Activated CD8-positive, alpha-beta memory T cell treated with anti-CD3 and anti-CD28 coated beads, Interleukin-2, amount 10 ng/mL, durations not matched to agents 7 days and 5 days (primary cell): ENCODE measurements around the gene ACOT4. TPM values are rescaled to one million over a fixed set of nuclear protein-coding genes. Genes with fewer than 3 reads are reported as not detected.
"Not testable (repeated sequence)": the region's sequence is repeated elsewhere in the genome, so short reads cannot be mapped to it uniquely, and the experiment has no call there.

ENCODE experiments used
- ATAC-seq: fragments of 150-1000 bp; cut with Tn5 transposase; one replicate; pipeline ENCODE4 v1.10.0; 2021; ENCODE audit warnings: moderate library complexity
- CTCF ChIA-PET: fragments of 350-600 bp; sonication (Branson Sonifier 250); formaldehyde crosslinking; loops from one replicate; lab custom pipeline; 2021; ENCODE audit warnings: antibody characterized with exemption; lab: Charles Lee
- DNase-seq: peaks from one replicate; pipeline ENCODE4 v3.0.0-alpha.2; 2020
- H3K27ac Mint-ChIP-seq: one replicate; pipeline ENCODE4 v1.8.0; 2021; ENCODE audit warnings: mild to moderate bottlenecking, mixed read lengths
- H3K27me3 Mint-ChIP-seq: one replicate; pipeline ENCODE4 v1.8.0; 2021; ENCODE audit warnings: mixed read lengths
- H3K36me3 Mint-ChIP-seq: one replicate; pipeline ENCODE4 v1.8.0; 2021; ENCODE audit warnings: mild to moderate bottlenecking, mixed read lengths
- H3K4me1 Mint-ChIP-seq: one replicate; pipeline ENCODE4 v1.8.0; 2021; ENCODE audit warnings: mixed read lengths
- H3K4me3 Mint-ChIP-seq: one replicate; pipeline ENCODE4 v1.8.0; 2021; ENCODE audit warnings: mild to moderate bottlenecking, moderate library complexity, mixed read lengths
- H3K9me3 Mint-ChIP-seq: one replicate; pipeline ENCODE4 v1.8.0; 2022; ENCODE audit warnings: low read depth, mixed read lengths
- total RNA-seq, 2 experiments: library from RNA; stranded (reverse); gene quantifications; one replicate each; pipeline ENCODE4 v1.2.3, GENCODE V29; 2021

The ACOT4 gene, protein sequence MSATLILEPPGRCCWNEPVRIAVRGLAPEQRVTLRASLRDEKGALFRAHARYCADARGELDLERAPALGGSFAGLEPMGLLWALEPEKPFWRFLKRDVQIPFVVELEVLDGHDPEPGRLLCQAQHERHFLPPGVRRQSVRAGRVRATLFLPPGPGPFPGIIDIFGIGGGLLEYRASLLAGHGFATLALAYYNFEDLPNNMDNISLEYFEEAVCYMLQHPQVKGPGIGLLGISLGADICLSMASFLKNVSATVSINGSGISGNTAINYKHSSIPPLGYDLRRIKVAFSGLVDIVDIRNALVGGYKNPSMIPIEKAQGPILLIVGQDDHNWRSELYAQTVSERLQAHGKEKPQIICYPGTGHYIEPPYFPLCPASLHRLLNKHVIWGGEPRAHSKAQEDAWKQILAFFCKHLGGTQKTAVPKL
- 1 to 10 TPM; 1.5 to 2.1 TPM for total RNA-seq

DNA sequence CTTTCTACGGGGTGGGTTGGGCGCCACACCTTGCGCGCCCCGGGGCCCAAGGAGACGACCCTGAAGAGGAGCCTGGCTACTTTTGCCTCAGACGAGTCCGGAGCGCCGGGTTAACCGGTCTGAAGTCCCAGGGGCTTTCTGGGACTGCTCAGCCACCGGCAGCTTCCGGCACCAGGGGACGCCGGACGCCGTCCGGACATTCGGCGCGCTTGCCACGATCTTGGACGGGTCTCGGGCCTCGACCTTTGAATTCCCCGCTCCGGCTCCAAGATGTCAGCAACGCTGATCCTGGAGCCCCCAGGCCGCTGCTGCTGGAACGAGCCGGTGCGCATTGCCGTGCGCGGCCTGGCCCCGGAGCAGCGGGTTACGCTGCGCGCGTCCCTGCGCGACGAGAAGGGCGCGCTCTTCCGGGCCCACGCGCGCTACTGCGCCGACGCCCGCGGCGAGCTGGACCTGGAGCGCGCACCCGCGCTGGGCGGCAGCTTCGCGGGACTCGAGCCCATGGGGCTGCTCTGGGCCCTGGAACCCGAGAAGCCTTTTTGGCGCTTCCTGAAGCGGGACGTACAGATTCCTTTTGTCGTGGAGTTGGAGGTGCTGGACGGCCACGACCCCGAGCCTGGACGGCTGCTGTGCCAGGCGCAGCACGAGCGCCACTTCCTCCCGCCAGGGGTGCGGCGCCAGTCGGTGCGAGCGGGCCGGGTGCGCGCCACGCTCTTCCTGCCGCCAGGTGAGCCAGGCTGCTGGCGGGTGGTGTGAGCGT lies at the start of gene ACOT4:
Gene ACOT4, plus strand, starts transcription at position 184 of the 760 bp plus-strand sequence. Its CDS starts 87 bp downstream, at position 271.
- Mint-ChIP-seq H3K36me3 (no peaks in the 10 kb centered on the region), H3K27me3 (peaks cover 3% of the 10 kb centered on the region), H3K27ac (peak within 1 kb of the TSS; percentile 65), H3K9me3 (no peaks in the 10 kb centered on the region), H3K4me3 (peak within 1 kb of the TSS; percentile 71), H3K4me1 (peaks cover 15% of the 10 kb centered on the region)
- peak; percentile 88 for ATAC-seq
- CTCF ChIA-PET, result interaction anchor here (1.1 to 1.8 kb wide), 5 partner anchors 10 to 195 kb away, joined by 3 to 5 read pairs (median 3); partner anchors contain the start of gene ACOT2
- DNase-seq, result peak; percentile 58

DNA sequence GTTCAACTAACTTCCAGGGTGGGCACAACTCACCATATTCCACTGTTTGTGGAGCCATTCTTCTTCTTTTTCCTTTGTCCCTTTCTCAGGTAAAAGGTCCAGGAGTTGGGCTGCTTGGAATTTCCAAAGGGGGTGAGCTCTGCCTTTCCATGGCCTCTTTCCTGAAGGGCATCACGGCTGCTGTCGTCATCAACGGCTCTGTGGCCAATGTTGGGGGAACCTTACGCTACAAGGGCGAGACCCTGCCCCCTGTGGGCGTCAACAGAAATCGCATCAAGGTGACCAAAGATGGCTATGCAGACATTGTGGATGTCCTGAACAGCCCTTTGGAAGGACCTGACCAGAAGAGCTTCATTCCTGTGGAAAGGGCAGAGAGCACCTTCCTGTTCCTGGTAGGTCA lies 48.7 kb upstream of the ACOT4 start:
- H3K4me1 Mint-ChIP-seq, H3K27ac Mint-ChIP-seq, DNase-seq, H3K4me3 Mint-ChIP-seq, H3K9me3 Mint-ChIP-seq, H3K36me3 Mint-ChIP-seq, CTCF ChIA-PET, ATAC-seq, H3K27me3 Mint-ChIP-seq: not testable (repeated sequence)

DNA sequence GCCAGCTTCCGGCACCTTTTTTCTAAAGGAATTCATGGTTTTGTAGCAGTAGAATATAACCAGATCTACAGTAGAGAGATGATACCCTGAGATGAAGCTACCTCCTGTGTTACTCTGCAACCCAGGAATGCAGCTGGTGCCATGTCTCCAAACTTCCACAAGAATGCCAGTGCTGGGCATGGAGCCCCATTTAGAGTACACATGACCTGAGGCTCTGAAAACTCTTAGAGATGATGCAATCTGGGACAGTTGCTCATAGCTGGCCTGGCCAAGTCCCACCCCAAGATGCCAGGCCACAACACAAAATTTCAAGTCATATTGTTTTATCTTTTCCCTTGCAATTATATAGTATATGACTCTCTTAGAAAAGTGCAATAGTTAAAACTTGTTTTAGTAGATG lies 46.3 kb upstream of the ACOT4 start:
- not testable (repeated sequence) for H3K9me3 Mint-ChIP-seq, DNase-seq, H3K36me3 Mint-ChIP-seq, ATAC-seq, H3K4me3 Mint-ChIP-seq, H3K27ac Mint-ChIP-seq, H3K4me1 Mint-ChIP-seq, H3K27me3 Mint-ChIP-seq
- CTCF ChIA-PET, result interaction anchor here (0.7 kb wide), 1 partner anchor 245 kb away, joined by 3 read pairs; no protein-coding TSS in a partner anchor

DNA sequence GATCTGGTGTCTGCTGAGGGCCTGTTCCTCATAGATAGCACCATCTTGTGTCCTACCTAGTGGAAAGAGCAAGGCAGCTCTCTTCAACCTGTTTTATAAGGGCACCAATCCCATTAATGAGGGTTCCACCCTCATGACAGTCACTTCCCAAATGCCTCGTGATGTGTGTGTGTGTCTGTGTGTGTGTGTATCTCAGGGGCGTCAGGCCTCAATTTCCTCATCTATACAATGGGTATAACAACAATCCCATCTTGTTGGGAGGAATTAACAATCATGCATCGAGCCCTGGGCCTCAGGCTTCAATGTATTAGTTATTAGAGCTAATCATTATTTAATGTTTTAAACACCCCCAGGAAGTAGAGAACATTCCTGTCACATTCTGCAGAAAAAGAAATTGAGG lies 42.6 kb upstream of the ACOT4 start:
- H3K9me3 Mint-ChIP-seq, DNase-seq, H3K27me3 Mint-ChIP-seq, CTCF ChIA-PET, ATAC-seq, H3K4me1 Mint-ChIP-seq, H3K36me3 Mint-ChIP-seq, H3K4me3 Mint-ChIP-seq, H3K27ac Mint-ChIP-seq: not testable (repeated sequence)

DNA sequence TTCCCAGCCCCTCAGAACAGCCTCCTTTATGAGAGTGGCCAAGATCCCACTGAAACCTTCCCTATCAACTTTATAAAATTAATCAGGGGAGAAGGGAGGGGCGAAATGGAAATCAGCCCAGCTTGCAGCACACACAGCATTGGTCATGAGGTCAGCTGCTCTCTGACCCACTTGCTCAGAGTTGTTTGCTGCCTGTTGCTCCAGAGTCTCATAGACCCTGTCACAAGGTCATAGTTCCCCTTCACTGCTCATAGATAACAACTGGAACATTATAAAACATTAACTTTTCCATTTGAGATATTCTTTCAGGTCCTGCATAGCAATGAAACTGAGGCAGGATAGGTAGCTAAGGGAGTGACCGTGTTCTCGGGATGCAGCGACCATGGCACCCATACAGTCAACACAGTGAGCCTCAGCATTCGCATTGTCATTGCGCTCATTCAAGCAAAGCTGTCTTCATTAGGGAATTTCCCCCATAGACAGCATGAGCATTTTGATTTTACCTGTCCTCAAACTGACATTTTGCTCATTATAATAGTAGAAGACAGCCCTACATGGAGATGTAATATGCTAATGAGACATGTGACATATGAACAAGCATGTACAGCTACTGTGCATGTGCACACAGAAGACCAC lies 41.7 kb upstream of the ACOT4 start:
- H3K36me3 Mint-ChIP-seq, CTCF ChIA-PET: not testable (repeated sequence)

DNA sequence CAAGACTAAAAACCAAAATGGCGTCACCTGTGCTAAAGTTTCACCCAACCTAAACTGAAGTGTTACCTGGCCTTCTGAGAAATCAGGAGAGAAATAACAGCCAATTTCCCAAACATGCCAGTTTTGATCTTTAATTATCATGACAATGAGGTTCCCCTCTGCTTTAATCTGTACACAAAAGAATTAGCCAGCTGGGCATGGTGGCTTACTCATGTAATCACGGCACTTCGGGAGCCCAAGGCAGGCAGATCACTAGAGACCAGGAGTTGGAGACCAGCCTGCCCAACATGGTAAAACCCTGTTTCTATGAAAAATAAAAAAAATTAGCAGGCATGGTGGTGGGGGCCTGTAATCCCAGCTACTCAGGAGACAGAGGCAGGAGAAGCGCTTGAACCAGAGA lies 37.8 kb upstream of the ACOT4 start:
- Mint-ChIP-seq H3K4me3 (no peak overlapping the region), H3K9me3 (no peaks in the 10 kb centered on the region), H3K36me3 (peaks cover 1% of the 10 kb centered on the region), H3K4me1 (no peaks in the 10 kb centered on the region), H3K27ac (no peak overlapping the region), H3K27me3 (peaks cover 2% of the 10 kb centered on the region)
- no peak for ATAC-seq
- CTCF ChIA-PET, result no interaction called here
- DNase-seq, result no peak

More for the DNA sequence above, 41.7 kb upstream of the ACOT4 start:
- H3K4me1 Mint-ChIP-seq, H3K9me3 Mint-ChIP-seq, DNase-seq, H3K4me3 Mint-ChIP-seq, H3K27ac Mint-ChIP-seq, H3K27me3 Mint-ChIP-seq, ATAC-seq: not testable (repeated sequence)

DNA sequence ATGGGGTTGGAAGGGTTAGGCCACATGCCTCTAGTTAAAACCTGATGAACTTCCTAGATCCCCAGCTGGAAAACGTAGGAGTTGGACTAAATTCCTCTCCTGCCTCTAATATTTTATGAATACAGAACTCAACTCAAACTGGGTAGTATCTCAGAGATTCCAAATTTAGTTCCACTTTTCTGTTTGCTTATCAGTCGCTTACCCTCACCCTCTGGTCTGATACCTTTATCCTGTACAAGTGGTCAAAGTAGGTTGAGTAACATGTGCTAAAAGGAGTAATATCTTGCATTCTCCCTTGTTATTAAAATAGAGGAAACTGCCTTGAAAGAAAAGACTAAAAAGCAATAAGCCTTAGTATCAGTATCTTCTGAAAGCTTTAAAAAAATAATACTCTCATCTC lies 34.5 kb upstream of the ACOT4 start:
- H3K27ac Mint-ChIP-seq, DNase-seq, H3K4me1 Mint-ChIP-seq, H3K27me3 Mint-ChIP-seq, H3K9me3 Mint-ChIP-seq, ATAC-seq, CTCF ChIA-PET, H3K36me3 Mint-ChIP-seq, H3K4me3 Mint-ChIP-seq: not testable (repeated sequence)

DNA sequence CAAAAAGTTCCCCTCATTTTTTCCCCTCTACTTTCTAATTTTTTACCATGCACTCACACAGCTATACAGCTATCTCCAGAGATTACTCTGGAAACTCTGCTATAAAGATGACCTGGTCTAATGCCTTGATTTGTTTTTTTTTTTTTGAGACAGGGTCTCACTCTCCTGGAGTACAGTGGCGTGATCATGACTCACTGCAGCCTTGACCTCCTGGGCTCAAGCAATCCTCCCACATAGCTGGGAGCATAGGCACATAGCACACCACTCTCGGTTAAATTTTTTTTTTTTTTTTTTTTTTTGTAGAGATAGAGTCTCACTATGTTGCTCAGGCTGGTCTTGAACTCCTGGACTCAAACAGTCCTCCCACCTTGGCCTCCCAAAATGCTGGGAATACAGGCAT lies 33.4 kb upstream of the ACOT4 start:
- H3K27ac Mint-ChIP-seq, H3K27me3 Mint-ChIP-seq, H3K4me3 Mint-ChIP-seq, H3K4me1 Mint-ChIP-seq, DNase-seq, CTCF ChIA-PET, H3K36me3 Mint-ChIP-seq, H3K9me3 Mint-ChIP-seq, ATAC-seq: not testable (repeated sequence)

DNA sequence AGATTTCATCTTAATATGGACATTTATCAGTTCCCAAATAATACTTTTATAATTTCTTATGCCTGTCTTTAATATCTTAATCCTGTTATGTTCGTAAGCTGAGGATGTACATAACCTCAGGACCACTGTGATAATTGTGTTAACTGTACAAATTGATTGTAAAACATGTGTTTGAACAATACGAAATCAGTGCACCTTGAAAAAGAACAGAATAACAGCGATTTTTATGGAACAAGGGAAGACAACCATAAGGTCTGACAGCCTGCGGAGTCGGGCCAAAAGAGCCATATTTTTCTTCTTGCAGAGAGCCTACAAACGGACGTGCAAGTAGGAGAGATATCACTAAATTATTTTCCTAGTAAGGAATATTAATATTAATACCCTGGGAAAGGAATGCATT lies 29.4 kb upstream of the ACOT4 start:
- H3K4me1 Mint-ChIP-seq, result peaks cover 15% of the 10 kb centered on the region
- H3K27me3 Mint-ChIP-seq, H3K9me3 Mint-ChIP-seq, ATAC-seq, DNase-seq, H3K27ac Mint-ChIP-seq, H3K4me3 Mint-ChIP-seq, CTCF ChIA-PET: not testable (repeated sequence)
- peaks cover 14% of the 10 kb centered on the region for H3K36me3 Mint-ChIP-seq

DNA sequence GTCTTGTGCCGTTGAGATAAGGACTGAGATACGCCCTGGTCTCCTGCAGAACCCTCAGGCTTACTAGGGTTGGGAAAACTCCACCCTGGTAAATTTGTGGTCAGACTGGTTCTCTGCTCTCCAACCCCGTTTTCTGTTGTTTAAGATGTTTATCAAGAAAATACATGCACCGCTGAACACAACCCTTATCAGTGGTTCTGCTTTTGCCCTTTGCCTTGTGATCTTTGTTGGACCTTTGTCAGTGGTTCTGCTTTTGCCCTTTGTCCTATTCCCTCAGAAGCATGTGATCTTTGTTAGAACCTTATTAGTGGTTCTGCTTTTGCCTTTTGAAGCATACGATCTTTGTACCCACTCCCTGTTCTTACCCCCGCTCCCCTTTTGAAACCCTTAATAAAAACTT lies 29.0 kb upstream of the ACOT4 start:
- DNase-seq, H3K27me3 Mint-ChIP-seq, H3K9me3 Mint-ChIP-seq, H3K4me3 Mint-ChIP-seq, ATAC-seq, H3K27ac Mint-ChIP-seq, CTCF ChIA-PET: not testable (repeated sequence)
- Mint-ChIP-seq H3K36me3 (peaks cover 18% of the 10 kb centered on the region), H3K4me1 (peaks cover 20% of the 10 kb centered on the region)

DNA sequence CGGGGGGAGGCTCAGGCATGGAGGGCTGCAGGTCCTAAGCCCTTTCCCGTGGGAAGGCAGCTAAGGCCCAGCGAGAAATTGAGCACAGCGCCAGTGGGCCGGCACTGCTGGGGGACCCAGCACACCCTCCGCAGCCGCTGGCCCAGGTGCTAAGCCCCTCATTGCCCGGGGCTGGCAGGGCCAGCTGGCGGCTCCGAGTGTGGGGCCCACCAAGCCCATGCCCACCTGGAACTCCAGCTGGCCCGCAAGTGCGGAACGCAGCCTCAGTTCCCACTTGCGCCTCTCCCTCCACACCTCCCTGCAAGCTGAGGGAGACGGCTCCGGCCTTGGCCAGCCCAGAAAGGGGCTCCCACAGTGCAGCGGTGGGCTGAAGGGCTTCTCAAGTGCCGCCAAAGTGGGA lies 25.2 kb upstream of the ACOT4 start:
- not testable (repeated sequence) for H3K27me3 Mint-ChIP-seq, DNase-seq, H3K9me3 Mint-ChIP-seq, ATAC-seq, H3K4me3 Mint-ChIP-seq, H3K27ac Mint-ChIP-seq
- Mint-ChIP-seq H3K36me3 (peaks cover 18% of the 10 kb centered on the region), H3K4me1 (peaks cover 38% of the 10 kb centered on the region)
- CTCF ChIA-PET, result interaction anchor here (1.2 to 6.2 kb wide), 3 partner anchors 28 to 67 kb away, joined by 3 to 55 read pairs (median 34); partner anchors contain the start of gene ACOT1

DNA sequence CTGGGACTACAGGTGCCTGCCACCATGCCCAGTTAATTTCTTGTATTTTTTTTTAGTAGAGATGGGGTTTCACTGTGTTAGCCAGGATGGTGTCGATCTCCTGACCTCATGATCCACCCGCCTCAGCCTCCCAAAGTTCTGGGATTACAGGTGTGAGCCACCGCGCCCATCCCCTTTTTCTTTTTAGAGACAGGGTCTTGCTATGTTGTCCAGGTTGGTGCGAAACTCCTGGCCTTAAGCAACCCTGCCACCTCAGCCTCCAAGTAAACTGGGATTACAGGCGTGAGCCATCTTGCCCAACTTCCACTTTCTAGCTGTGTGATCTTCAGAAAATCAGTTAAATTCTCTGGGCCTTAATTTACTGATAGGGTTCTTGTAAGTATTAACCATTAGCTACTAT lies 24.7 kb upstream of the ACOT4 start:
- not testable (repeated sequence) for H3K9me3 Mint-ChIP-seq, ATAC-seq, H3K27me3 Mint-ChIP-seq, H3K27ac Mint-ChIP-seq, DNase-seq
- H3K4me1 Mint-ChIP-seq, result peaks cover 35% of the 10 kb centered on the region
- CTCF ChIA-PET, result interaction anchor here (1.5 to 6.2 kb wide), 3 partner anchors 29 to 66 kb away, joined by 6 to 55 read pairs (median 34); partner anchors contain the start of gene ACOT1
- peaks cover 18% of the 10 kb centered on the region for H3K36me3 Mint-ChIP-seq
- peak overlapping the region; percentile 83 for H3K4me3 Mint-ChIP-seq

DNA sequence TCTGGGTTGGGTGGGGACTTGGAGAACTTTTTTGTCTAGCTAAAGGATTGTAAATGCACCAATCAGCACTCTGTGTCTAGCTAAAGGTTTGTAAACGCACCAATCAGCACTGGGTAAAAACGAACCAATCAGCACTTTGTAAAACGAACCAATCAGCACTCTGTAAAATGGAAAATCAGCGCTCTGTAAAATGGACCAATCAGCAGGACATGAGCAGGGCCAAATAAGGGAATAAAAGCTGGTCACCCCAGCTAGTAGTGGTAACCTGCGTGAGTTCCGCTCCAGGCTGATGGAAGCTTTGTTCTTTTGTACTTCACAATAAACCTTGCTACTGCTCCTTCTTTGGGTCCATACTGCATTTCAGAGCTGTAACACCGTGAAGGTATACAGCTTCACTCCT lies 24.3 kb upstream of the ACOT4 start:
- peaks cover 35% of the 10 kb centered on the region for H3K4me1 Mint-ChIP-seq
- H3K36me3 Mint-ChIP-seq, result peaks cover 19% of the 10 kb centered on the region
- DNase-seq (no peak), ATAC-seq (no peak)
- no peaks in the 10 kb centered on the region for H3K27me3 Mint-ChIP-seq
- peaks cover 2% of the 10 kb centered on the region for H3K9me3 Mint-ChIP-seq
- peak overlapping the region; percentile 83 for H3K4me3 Mint-ChIP-seq
- CTCF ChIA-PET, result interaction anchor here (0.9 to 6.2 kb wide), 4 partner anchors 29 to 66 kb away, joined by 3 to 55 read pairs (median 20); partner anchors contain the start of gene ACOT1
- H3K27ac Mint-ChIP-seq, result peak overlapping the region; percentile 97
